ENCODE measurements around the gene PSMD12. TPM values are rescaled to one million over a fixed set of nuclear protein-coding genes. Genes with fewer than 3 reads are reported as not detected.

Gene PSMD12
- total RNA-seq, 1 experiment from 2014 or later: 49.4 TPM

- peak; percentile 56 for DNase-seq (ENCODE audit: low read depth)
Observed at GRCh38 chr17:67386965-67387551, 20.7 kb upstream of the PSMD12 start.

- no peak for DNase-seq (ENCODE audit: low read depth)
Observed at GRCh38 chr17:67385122-67385988, 19.0 kb upstream of the PSMD12 start.

- DNase-seq (ENCODE audit: low read depth): no peak
Observed at GRCh38 chr17:67381929-67382257, 15.5 kb upstream of the PSMD12 start.

- no peak for DNase-seq (ENCODE audit: low read depth)
Observed at GRCh38 chr17:67379251-67379630, 12.9 kb upstream of the PSMD12 start.

DNA sequence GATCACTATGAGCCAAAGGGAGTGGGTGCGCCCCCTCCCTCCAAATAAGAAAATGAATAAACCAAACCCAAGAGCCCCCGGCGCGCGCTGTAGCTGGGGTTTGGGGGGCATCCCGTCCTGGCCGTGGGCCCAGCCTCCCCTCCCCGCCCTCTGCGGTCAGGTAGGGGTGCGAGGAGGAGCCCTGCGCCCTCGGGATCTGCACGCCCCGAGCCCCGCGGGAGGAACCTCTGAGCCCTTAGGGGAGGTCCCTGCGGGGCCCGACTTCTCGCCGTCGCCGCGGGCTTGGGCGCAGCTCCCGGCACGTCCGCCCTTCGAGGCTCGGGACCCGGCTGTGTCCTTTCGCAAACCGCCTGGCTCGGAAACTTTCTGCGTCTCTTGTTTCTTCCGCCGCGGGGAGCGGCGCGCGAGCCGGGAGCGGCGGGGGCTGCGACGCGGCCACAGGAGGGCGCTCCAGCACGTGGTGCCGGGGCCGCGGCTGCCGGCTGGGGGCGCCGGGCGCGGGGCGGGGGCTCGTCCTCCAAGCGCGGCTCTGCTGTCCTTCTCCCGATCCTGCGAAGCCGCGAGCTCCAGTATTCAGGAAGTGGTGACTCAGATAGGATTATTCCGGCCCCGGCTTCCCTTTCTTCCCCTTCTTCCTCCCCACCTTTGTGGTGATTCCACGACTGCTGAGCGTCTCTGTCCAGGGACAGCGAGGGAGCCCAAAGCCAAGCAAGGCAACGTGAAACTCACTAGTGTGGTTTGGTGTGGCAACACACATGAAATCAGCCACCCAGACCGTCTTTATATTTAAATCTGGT is 12.3 kb upstream of the PSMD12 start:
- peak; percentile 79 for DNase-seq (ENCODE audit: low read depth)

DNA sequence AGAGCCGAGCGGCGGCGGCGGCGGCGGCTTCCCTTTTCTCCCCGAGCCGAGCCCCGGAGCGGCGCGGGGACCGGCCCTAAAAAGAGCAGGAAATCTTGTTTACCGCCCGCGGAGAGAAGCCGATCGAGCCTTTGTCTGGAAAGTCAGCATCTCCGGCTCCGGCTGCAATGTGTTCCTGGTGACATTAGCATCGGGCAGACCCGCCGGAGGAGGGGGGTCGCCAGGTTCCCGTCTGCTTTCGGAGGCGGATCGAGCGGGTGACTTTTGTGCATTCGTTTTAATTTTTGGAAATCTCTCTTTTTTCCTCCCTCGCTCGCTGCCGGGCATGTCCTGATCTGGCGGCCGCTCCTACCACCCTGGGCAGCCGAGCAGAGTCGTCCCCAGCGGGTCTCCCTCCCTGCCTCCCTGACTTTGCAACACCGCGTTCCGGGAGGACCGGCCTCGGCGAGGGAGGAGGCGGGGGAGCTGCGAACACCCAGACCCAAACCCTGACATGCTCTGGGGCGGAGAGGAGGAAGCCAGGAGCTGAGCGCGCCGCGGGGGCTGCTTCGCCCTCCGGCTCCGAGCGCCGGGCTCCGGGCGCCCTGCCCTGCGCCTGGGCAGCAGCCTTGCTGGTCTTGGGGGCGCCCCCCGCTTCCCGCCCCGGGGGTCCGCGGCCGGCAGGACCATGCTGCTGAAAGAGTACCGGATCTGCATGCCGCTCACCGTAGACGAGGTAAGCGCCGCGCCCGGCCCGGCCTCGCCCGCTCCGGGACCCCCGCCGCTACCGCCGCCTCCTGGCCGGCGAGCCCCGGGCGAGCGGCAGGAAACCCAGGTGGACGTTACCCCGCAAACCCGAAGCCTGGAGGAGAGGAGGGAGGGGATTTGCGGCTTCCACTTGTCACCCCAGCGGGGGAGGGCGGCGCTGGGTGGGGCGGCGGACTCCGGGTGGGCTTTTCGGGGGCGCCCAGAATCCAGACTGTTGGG is 11.4 kb upstream of the PSMD12 start:
- DNase-seq (ENCODE audit: low read depth): peak; percentile 17

- DNase-seq (ENCODE audit: low read depth): peak; percentile 79
Observed at GRCh38 chr17:67376737-67377487, 10.5 kb upstream of the PSMD12 start, which contains the start of gene PITPNC1. Gene PITPNC1 (plus strand): TSS chr17:67377281.

- peak; percentile 19 for DNase-seq (ENCODE audit: low read depth)
Observed at GRCh38 chr17:67376415-67376736, 10.0 kb upstream of the PSMD12 start.

- DNase-seq (ENCODE audit: low read depth): no peak
Observed at GRCh38 chr17:67375716-67376115, 9.3 kb upstream of the PSMD12 start.

DNA sequence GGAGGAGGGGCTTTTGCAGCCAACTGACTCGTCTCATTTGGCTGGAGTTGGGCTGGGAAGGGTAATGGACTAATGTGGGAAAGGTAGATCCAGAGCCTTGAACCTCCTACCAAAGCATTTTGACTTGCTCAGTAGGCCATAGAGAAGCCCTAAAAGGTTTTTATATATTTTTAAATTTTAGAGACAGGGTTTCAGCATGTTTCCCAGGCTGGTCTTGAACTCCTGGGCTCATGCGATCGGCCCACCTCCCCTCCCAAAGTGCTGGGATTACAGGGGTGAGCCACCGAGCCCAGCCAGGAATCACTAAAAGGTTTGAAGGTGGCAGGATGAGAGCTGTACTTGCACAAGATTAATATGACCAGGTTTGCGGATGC is 8.7 kb upstream of the PSMD12 start:
- no peak for DNase-seq (ENCODE audit: low read depth)

- DNase-seq (ENCODE audit: low read depth): peak; percentile 72
Observed at GRCh38 chr17:67374329-67375053, 8.1 kb upstream of the PSMD12 start.

DNA sequence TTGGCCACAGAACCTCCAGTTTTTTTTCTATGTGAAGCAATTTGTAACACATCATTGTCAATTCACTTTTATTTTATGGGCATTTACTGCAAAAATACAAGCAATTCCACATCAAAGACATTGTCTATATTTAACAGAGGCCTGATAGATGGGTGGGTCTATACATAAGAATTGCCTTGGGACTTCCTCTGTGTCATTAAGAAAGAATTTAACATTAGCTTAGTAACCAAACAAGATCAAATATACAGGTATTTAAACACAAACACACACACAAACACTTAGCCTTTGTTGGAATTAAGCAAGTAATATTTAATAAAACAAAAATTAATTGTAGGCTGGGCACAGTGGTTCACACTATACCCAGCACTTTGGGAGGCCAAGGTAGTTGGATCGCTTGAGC is 6.4 kb upstream of the PSMD12 start:
- no peak for DNase-seq (ENCODE audit: low read depth)

- DNase-seq (ENCODE audit: low read depth): no peak
Observed at GRCh38 chr17:67369676-67370075, 3.3 kb upstream of the PSMD12 start.

GRCh38 chr17:67365738-67366192 is 612 bp downstream of the PSMD12 start:
- peak; percentile 52 for DNase-seq (ENCODE audit: low read depth)

- DNase-seq (ENCODE audit: low read depth): no peak
Observed at GRCh38 chr17:67364847-67365737, 1.3 kb downstream of the PSMD12 start.

DNA sequence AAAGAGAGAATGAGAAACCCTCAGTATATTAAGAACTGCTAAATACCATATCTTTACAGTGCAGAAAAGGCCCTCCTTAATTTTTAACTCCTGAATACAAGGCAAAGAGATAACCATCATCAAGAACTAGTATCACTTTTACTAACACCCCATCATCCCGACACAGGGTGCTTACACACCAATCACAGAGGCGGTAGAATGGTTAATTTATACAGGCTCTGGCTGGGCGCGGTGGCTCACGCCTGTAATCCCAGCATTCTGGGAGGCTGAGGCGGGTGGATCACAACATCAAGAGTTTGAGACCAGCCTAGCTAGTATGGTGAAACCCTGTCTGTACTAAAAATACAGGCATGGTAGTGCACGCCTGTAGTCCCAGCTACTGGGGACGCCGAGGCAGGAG is 4.2 kb downstream of the PSMD12 start:
- no peak for DNase-seq (ENCODE audit: low read depth)

- no peak for DNase-seq (ENCODE audit: low read depth)
Observed at GRCh38 chr17:67360880-67361279, 5.5 kb downstream of the PSMD12 start.

- DNase-seq (ENCODE audit: low read depth): peak; percentile 34
Observed at GRCh38 chr17:67359960-67360791, 6.2 kb downstream of the PSMD12 start.
